ENCODE results near the gene STPG3.

Gene STPG3

GRCh38 chr9:137234758-137235423 lies 16.2 kb upstream of the STPG3 start:
- H3K27ac ChIP-seq: no peak overlapping the region

GRCh38 chr9:137235424-137236237 lies 15.5 kb upstream of the STPG3 start:
- no peak for TF ChIP-seq CTCF (conservative IDR thresholded peaks at IDR 0.05)
- H3K27ac ChIP-seq: peak overlapping the region; percentile 100; the same call in 1 of the 2 replicates

More at GRCh38 chr9:137234758-137235423, 16.2 kb upstream of the STPG3 start:
- TF ChIP-seq CTCF (conservative IDR thresholded peaks at IDR 0.05): no peak

- H3K27ac ChIP-seq: peak overlapping the region; percentile 100; the same call in 1 of the 2 replicates
- TF ChIP-seq CTCF (conservative IDR thresholded peaks at IDR 0.05): peak; percentile 100
Measured at GRCh38 chr9:137236238-137236935, 14.7 kb upstream of the STPG3 start.

GRCh38 chr9:137236936-137237421 lies 14.1 kb upstream of the STPG3 start:
- peak overlapping the region; percentile 100 for H3K27ac ChIP-seq

GRCh38 chr9:137237759-137238726 lies 13.0 kb upstream of the STPG3 start:
- no peak for TF ChIP-seq CTCF (conservative IDR thresholded peaks at IDR 0.05)
- peak overlapping the region; percentile 100 for H3K27ac ChIP-seq

More at GRCh38 chr9:137236936-137237421, 14.1 kb upstream of the STPG3 start:
- TF ChIP-seq CTCF (conservative IDR thresholded peaks at IDR 0.05): no peak

- H3K27ac ChIP-seq: peak overlapping the region; percentile 100
Measured at GRCh38 chr9:137239541-137240200, 11.4 kb upstream of the STPG3 start.

Data from VCaP (cell line).